SKM-1 (cell line): ENCODE measurements around the gene SH3D19.

Experiments
- DNase-seq: peaks from one replicate; lab custom pipeline; 2025; ENCODE audit not compliant: unreplicated experiment; lab: John Stamatoyannopoulos, UW

The SH3D19 gene

DNA sequence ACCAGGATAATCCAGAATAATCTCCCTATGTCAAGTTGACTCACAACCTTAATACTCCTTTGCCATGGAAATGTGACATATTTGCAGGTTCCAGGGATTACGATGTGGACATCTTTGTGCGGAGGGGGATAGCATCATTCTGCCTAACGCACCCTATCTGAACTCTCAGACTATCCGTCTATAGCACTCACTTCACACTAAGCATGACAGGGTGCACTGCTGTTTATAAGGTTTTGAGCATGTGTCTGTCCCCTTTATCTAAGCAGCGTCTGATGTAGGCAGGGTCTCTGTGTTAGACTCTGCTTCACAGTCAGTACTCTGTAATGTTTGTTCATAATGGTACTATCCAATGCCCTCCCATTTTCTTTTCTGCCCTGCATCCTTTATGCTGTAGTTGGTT, 91.8 kb downstream of the SH3D19 start:
- DNase-seq = no peak

DNA sequence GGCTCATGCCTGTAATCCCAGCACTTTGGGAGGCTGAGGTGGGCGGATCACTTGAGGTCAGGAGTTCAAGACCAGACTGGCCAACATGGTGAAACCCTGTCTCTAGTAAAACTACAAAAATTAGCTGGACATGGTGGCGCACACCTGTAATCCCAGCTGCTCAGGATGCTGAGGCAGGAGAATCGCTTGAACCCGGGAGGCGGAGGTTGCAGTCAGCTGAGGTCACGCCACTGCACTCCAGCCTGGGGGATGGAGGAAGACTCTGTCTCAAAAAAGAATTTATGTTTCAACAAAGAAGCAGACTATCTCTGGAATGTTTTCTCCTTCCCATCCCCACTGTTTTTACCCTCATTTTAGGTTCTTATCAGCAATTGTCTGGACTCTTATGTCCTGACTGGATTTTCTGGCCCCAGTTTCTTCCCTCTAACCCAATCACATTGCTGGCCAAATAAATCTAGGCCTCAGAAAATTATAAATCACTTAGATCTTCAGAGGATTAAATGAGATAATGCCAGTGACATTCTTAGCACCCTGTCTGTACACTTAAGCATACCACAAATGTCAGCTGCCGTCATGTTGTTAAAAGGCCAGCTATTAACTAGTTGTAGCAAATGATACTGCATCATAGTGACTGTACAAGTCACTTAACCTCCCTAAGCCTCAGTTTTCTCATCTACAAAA, 93.3 kb downstream of the SH3D19 start:
- no peak for DNase-seq

DNA sequence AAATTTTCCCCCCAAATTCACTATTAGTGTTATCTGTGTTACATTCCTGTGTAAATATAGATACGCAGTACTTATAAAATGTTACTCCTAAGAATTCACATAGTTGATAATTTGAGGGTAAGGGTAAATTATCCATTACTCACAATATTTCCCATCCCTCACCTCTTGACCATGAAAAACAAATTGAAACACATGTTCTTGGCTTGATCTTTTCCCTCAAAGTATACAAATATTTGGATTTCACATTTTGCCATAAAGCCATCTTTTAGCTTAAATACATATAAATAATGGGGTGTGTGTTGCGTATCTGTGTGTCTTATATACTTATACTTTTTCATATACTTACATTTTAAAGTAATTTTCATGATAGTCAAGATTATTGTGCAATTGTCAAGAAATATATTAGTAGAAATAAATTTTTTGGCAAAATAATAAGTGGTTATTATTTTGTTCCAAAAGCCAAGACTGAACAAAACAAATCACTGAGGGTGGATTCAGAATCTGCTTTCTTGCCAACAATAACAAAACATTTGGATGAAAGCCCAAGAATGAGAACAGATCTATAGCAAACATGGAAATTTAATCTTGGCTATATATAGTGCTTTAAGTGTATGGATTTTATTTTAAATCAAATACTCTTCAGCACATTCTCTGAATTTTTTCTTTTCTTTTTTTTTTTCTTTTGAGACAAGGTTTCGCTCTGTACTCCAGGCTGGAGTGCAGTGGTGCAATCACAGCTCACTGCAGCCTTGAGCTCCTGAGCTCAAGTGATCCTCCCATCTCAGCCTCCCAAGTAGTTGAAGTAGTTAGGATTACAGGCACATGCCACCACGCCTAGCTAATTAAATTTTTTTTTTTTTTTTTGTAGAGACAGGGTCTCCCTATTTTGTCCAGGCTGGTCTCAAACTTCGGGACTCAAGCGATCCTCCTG, 97.0 kb downstream of the SH3D19 start:
- no peak for DNase-seq

DNA sequence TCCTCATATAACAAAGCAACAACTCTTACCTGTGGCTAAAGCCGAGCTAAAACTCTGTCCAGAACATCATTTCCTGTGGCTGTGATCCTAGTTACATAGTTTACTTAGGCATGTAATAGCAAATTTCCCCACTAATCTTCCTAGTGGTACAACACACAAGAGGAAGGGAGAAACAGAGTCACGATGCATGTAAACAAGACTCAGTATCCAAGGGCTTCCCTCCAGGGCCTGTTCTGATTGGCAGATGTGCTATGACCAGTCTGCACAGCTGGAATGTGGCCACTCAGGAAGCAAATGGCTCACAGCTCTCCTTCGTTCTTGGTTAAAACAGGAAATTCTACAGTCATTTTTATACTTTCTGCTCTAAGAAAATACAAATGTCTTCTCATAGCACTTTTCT, 97.7 kb downstream of the SH3D19 start:
- DNase-seq = no peak

DNA sequence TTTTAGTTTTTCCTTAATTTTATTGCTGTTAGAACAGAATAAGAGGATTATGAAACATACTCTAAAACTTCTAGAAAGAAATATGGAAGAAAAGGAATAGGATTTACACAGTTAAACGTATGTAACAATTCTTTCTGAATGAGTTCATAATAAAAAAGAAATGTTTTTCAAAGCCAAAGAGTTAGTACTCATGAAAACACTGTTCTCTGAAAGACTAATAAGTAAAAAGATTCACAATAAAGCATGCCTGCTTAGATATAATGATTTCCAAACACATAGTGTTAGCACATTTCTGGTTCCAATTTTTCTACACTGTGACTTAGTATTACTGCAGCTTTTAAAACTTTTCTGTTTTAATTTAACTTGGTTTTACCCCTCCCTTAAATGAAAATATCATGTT, 98.2 kb downstream of the SH3D19 start:
- DNase-seq = no peak

DNA sequence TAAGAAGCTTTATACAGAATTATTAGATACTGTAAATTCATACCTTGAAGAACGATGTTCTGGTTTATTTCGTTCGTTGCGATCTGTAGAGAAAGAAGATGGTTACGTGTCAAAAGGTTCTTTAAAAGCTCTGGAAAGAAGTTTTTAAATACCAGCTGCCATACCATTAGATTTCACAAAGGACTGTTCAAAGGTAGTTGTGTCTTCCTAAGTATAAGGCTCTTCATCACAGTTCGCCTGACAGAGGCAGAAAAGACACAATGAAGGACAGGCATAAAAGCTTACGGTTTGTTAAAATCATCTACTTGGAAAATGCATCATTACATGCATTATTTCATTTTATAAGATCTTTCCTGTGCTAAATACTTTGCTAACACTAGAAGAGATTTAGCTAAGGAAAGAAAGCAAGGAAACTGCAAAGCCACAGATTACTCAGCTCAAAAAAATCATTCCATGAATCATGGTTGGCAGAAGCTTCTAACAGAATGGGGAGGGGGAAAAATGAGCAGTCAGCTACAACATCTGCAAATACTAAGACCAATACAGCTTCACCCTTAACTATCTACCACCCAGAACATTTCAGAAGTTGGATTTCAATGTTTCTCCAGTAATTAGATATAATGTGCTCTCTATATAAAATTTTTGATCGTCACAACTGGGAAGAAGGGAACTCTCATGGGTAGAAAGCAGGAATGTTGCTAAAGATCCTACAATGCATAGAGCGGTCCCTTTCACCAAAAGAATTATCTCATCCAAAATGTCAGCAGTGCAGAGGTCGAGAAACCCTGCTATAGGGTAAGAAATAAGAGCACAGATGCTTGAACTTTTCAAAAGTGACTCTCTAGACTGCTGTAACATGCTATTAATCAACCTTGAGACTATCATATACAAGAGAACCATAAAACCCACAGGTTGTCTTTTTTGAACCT, 99.1 kb downstream of the SH3D19 start:
- DNase-seq = no peak

DNA sequence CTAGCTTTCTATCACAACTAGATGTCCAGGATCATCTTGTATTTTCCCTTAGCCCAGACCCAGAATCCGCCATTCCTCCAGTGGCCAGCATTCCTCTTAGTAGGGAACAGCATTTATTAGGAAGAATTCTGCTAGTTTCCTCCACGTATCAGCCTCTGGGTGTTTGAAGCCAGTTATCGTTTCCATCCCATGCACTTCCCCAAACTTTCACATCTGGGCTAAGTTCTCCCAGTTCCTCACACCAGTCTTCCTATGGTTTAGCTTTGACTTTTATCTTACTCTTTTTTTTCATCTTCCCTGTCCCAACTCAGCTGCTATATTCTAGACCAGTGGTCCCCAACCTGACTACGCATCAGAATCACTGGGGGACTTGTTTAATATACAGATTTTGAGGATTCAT, 101.9 kb downstream of the SH3D19 start:
- DNase-seq = no peak

DNA sequence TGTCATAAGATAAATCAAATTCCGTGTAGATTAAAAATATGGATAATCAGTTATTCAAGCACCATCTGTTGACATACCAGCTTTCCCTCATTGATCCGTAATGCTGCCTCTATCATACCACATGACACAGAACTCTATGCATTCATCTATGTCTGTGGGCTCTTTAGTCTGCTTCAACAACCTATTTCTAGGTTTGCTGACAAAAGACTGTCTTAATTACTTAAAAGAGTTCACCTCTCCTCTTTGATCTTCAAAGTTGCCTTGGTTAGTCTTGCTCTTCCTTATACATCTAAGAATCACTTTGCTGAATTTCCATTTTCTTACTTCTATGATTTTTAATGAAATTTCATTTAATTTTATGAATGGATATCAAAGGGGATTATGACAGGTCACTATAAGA, 105.5 kb downstream of the SH3D19 start:
- no peak for DNase-seq

DNA sequence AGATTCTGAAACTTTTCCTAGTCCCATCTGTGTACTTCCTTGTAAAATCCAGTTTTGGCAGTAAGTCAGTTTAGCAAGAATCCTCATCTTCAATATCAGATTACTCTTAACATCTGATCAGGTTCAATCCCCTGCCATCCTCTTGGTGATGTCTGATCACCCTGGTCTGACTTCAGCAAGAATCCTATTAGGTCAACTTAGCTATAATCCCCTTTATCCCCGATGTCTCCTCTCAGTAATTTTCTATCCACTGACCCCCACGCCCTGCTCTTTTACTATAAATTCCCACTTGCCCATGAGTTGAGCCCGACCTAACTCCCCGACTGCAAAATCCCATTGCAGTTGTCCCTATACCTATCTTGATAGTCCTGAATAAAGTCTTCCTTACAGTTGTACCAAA, 106.3 kb downstream of the SH3D19 start:
- no peak for DNase-seq

DNA sequence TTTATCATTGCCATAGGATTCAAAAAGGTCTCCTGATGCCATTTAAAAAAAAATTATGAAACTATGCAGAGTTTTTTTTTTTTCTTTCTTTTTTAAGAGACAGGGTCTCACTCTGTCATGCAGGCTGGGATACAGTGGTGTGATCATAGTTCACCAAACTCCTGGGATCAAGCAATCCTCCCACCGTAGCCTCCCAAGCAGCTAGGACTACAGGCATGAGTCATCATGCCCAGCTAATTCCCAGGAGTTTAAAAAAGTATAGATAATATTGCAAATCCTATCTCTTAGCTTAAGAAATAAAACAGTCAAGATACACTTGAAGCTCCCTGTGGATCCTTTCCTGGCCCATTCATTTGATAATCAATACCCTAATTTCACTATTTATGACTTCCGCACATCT, 107.1 kb downstream of the SH3D19 start:
- DNase-seq = no peak

DNA sequence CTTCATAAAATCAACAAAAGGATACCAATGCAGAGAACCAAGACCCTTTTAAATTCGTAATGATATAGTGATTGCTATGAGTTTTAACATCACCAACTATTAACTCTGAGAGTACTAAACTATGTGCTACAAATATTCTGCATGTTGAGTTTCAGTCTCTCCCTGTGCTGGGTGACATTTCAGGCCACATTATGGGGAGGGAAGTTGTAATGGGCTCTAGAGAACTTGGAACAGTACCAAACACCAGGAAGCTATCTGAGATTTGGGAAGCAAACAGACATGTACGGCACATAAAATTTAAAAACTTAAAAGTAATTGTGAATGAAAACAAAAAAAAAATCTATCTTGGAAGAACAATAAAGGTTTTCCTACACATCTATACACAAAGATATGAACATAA, 108.1 kb downstream of the SH3D19 start:
- no peak for DNase-seq

DNA sequence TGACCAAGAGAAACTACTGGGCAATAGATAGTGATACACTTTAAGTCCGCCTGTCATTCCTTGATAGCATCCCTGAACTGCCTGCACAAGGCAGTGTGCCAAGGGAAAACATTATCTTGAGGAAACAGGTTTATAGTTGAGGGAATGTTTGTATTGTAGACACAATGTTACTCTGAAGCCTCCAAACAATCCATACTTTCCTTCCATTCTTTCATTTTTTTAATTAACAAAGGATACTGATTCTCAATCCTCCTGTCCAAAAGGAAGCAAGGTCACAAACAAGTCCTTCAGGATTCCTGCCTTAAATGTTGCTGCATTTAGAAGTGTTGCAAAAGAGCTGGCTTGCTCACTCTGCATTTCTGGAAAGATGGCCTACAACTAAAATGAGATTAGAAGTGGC, 110.1 kb downstream of the SH3D19 start:
- no peak for DNase-seq

DNA sequence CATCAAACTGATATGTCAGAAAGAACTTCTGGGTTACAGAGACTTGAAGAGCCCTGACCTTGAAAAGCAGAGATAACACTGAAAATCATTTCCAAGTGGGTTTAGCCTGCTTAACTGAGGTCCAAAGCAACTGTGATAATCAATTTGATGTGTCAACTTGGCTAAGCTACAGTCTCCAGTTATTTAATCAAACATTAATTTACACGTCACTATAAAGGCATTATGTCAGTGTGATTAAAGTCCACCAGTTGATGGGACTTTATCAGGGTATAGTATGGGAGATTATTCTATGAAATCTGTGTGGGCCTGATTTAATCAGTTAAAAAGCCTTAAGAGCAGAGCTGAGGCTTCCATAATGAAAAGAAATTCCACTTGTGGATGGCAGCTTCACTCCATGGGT, 117.5 kb downstream of the SH3D19 start:
- no peak for DNase-seq

DNA sequence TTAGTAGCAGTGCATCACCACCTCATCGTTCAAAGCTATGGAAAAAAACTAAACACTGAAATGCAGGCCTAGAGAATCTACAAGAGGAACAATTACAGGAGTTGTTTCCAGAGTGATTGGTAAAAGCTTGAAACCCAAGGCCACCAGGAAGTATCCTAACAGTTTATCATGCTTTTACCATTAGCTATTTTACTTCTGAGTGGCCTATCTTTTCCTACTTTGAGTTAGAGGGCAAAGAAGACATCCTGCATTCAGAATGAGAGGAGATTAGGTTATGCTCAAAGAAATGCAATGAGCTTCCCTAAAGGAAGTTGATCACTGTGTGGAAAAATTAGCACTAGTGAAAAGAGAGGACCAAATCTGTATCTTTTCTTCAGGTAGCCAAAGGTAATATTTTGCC, 118.2 kb downstream of the SH3D19 start:
- DNase-seq = no peak

DNA sequence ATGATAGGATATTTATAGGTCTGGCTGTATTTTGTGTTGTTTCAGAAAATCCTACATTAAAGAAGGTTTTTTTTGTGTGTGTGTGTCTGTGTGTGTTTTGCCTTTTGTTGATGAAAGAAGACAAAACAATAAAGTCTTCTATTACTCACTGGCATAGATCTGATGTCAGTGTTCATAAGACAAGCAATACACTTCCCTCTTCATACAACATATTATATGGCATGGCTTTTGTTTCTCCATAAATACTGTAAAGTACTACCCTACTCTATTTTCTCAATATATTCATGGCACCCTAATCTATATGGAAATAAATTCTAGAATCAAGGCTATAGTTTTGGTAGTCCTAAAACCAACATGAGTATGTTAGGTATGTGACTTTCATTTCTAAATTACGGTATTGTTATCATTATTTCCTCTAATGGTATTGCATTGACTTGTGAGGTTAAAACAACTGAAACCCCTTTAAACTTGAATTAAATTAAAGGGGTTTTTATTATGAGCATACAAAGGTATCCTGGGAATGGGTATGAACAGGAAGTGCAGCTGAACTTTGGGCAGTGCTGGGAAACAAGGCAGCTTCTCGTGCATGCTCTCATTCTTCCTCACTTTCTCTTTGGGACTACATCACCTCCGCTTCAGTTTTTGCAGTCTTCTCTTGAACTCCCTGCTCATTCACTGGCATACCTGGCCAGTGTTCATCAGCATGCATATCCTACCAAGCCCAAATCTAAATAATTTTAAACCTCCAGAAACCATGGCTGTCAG, 119.0 kb downstream of the SH3D19 start:
- DNase-seq = no peak

DNA sequence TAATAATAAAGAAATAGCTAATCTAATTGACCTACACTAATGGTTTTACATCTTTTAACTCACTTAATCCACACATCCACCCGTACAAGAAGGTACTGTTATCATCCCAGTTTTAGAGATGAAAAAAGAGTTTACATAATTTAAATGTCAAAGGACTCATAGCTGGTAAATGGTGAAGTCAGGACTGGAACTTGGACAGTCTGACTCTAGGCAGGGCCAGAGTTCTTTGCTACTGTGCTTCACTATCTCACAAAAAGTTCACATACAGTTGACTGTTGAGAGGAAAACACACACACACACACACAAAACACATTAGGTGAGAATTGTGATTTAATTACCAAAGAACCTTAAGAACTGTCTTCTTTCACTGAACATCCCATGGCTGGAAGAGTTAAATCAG, 119.7 kb downstream of the SH3D19 start:
- DNase-seq = no peak

DNA sequence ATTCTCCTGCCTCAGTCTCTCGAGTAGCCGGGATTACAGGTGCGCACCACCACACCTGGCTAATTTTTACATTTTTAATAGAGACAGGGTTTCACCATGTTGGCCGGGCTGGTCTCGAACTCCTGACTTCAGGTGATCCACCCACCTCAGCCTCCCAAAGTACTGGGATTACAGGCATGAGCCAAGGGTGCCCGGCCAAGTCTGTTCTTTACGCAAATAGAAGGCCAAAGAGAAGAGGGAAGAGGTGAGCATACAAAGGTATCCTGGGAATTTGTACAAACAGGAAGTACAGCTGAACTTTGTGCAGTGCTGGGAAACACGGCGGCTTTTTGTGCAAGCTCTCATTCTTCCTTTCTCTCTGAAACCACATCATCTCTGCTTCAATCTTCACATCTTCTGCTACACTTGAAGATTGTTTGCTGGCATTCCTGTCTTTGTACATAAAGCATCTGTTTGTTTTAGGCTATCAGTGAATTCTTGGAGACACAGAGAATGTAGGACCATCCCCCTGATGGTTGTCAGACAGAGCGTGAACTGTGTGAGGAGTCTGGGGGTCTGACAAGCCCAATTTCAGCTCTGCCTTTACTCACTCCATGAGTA, 120.4 kb downstream of the SH3D19 start:
- no peak for DNase-seq

DNA sequence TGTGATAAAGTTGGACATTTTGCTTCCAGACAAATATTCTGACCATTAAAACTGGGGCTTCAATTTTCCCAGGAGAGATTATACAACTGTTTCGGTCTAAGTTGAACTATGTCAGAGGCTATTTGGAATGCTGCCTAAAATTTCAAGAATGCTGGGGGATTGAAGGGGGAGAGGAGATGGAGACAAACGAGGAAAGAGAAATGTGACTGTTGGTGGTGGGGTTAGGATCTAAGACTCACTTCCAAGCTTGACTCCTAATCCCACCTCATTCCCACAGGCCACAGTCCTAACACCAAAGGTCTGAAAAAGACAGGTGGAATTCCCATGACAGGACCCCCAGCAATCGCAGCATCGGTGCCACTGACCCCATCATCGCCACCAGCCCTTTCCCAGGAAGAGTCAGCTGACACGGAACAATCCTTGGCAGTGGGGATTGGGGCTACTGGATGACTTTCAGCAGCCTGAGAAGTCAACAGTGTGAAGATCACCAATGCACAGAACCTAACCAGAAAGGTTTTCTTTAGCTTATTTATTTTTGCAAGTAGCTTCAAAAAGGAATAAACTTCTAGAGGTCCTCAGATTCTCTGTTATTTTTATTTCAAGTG, 122.5 kb downstream of the SH3D19 start:
- no peak for DNase-seq

DNA sequence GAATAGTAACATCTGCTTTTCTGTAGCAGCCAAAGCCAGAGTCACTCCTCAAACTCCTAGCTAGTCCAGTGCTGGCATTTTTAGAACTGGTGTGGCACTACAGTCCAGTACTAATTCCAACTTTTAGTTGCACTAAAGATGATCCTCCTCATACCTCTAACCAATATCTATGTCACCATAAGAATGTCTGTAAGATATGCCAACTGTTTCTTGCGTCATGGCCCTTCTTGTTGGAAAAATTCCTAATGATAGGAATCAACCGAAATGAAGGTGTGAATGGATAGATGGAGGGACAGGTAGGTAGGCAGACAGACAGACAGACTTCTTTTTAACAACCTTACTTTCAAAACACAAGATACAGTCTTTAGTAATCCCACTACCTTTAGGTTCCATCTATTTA, 123.0 kb downstream of the SH3D19 start:
- no peak for DNase-seq
